Fibroblast of the aortic adventitia (primary cell): ENCODE measurements around the gene USP38. TPM values are rescaled to one million over a fixed set of nuclear protein-coding genes. Genes with fewer than 3 reads are reported as not detected.

Experiments
- DNase-seq: peaks from one replicate; pipeline ENCODE4 v3.0.0-alpha.2; 2010; ENCODE audit warnings: low read depth
- H3K4me3 ChIP-seq: 2 replicates; pipeline ENCODE4 v1.5.1; 2011; ENCODE audit warnings: low read depth, mild to moderate bottlenecking, control low read depth, low read length, moderate library complexity
- total RNA-seq: library from RNA; depleted of rRNA; stranded (reverse); fragments of >200 nt; gene quantifications from 2 replicates; pipeline ENCODE4 v1.2.3, GENCODE V29; 2012; ENCODE audit warnings: low replicate concordance
- TF ChIP-seq, protein P1 (sequence below): IDR thresholded peaks from 2 replicates; pipeline ENCODE4 v1.5.1; 2011; ENCODE audit warnings: mild to moderate bottlenecking, low read length, control low read depth, inconsistent platforms; ENCODE audit not compliant: insufficient read depth

USP38 gene
- total RNA-seq, 1 donor = 23.5 TPM

DNA sequence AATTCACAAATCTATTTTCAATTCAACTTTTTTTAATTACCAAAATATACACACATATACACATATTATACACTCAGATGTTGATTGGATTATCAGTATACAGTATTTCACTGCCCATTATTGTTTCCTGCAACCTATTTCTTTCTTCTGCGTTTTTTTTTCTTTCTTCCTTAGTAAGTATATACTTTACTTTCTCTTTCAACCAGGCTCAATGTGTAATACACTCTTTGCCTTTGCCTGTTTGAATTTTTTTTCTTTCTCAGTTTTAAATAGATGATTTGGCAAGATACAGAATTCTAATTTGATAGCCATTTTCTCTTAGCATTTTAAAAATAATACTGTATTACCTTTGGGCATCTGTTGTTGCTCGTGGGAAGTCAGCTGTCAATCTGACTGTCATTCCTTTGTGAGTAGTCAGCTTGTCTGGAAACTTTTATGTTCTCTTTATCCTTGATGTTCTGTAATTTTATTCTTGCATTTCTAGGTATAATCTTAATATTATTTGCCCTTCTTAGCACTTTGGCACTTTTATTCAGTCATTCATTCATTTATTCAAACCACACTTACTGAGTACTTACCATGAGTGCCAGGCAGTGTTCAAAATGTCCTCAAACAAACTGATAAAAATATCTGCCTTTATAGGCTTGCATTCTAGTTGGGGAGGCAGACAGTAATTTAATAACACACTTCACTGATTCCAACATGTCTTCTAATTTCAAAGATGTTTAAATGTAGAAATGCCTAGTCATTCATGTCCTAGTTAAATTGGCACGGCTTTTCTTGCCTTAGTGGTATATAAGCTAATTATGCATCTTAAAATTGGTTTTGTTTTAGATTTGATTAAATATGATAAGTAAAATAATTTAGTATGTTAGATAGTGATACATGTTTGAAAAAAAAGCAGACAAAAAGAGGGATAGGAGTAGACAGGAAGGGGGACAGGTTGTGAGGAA is 3.7 kb downstream of the USP38 start:
- TF ChIP-seq, protein P1, sequence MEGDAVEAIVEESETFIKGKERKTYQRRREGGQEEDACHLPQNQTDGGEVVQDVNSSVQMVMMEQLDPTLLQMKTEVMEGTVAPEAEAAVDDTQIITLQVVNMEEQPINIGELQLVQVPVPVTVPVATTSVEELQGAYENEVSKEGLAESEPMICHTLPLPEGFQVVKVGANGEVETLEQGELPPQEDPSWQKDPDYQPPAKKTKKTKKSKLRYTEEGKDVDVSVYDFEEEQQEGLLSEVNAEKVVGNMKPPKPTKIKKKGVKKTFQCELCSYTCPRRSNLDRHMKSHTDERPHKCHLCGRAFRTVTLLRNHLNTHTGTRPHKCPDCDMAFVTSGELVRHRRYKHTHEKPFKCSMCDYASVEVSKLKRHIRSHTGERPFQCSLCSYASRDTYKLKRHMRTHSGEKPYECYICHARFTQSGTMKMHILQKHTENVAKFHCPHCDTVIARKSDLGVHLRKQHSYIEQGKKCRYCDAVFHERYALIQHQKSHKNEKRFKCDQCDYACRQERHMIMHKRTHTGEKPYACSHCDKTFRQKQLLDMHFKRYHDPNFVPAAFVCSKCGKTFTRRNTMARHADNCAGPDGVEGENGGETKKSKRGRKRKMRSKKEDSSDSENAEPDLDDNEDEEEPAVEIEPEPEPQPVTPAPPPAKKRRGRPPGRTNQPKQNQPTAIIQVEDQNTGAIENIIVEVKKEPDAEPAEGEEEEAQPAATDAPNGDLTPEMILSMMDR = no peak
- peak overlapping the region; percentile 86 for H3K4me3 ChIP-seq
- DNase-seq = no peak

GRCh38 chr4:143189528-143189927 is 4.8 kb downstream of the USP38 start:
- TF ChIP-seq, protein P1 = no peak
- H3K4me3 ChIP-seq = no peak overlapping the region

GRCh38 chr4:143195581-143195980 is 10.9 kb downstream of the USP38 start:
- no peak for DNase-seq
- TF ChIP-seq, protein P1 = no peak
- no peak overlapping the region for H3K4me3 ChIP-seq

More at GRCh38 chr4:143189528-143189927, 4.8 kb downstream of the USP38 start:
- DNase-seq = no peak

DNA sequence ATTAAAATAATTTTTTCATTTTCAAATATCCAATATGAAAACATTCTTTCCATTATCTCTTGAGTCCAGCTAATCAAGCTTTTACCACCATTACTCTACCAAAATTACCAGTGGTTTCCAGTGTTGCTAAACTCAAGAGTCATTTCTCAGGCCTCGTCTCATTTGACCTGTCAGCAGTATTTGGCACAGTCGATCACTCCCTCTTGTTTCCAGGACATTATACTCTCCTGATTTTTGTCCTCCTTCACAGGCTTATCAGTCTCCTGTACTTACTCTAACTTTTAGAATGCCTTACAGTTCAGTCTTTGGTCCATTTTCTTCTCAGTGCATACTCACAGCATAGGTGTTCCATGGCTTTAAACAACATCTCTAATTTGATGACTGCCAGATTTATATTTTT is 11.6 kb downstream of the USP38 start:
- DNase-seq = no peak
- no peak overlapping the region for H3K4me3 ChIP-seq
- TF ChIP-seq, protein P1 = no peak

DNA sequence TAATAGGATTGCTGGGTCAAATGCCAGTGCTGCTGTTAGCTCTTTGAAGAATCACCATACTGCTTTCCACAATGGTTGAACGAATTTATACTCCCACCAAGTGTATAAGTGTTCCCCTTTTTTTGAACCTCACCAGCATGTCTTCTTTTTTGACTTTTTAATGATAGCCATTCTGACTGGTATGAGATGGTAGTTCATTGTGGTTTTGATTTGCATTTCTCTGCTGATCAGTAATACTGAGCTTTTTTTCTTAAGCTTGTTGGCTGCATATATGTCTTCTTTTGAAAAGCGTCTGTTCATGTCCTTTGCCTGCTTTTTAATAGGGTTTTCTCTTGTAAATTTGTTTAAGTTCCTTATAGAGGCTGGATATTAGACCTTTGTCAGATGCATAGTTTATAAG is 14.8 kb downstream of the USP38 start:
- DNase-seq = no peak
- TF ChIP-seq, protein P1 = no peak

DNA sequence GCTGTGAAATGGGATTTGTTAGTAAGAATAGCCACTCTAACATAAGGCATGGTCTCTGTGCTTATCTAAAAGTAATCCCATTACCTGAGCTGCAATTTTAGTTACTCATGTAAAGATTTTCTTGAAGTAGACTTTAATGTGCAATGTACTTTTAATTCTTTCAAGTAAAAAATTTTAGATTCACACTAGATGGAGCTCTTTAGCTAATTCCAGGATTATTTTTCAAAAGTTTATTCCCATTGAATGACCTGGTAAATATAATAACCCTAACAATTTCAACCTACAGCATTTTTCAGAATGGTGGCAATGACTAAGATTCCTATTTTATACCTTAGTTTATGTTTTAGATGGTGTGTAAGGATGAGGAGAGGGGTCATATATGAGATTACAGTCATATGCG is 18.1 kb downstream of the USP38 start:
- no peak overlapping the region for H3K4me3 ChIP-seq
- TF ChIP-seq, protein P1 = peak; percentile 29
- peak; percentile 55 for DNase-seq

More for the DNA sequence above, 14.8 kb downstream of the USP38 start:
- no peak overlapping the region for H3K4me3 ChIP-seq

GRCh38 chr4:143203577-143203976 is 18.9 kb downstream of the USP38 start:
- DNase-seq = no peak
- H3K4me3 ChIP-seq = no peak overlapping the region
- TF ChIP-seq, protein P1 = no peak
